Measurements from ENCODE around the gene NRXN2. TPM values are rescaled to one million over a fixed set of nuclear protein-coding genes. Genes with fewer than 3 reads are reported as not detected.
A peak's percentile ranks its signal among the peaks of the same experiment; 100 is the strongest.

Gene NRXN2
- total RNA-seq, 1 donor from 2014 or later: 2.2 TPM

GRCh38 chr11:64627371-64627770 is 95.6 kb downstream of the NRXN2 start:
- Histone ChIP-seq H4K20me1 (ENCODE audit: low read depth) (no peaks in the 10 kb centered on the region), H3K36me3 (no peaks in the 10 kb centered on the region), H3K27ac (no peak overlapping the region), H3K9ac (no peak overlapping the region), H3K4me1 (peaks cover 19% of the 10 kb centered on the region), H2AFZ (replicated peaks) (no peak overlapping the region), H3F3A (ENCODE audit: low read depth) (peaks cover 21% of the 10 kb centered on the region), H3K4me3 (no peak overlapping the region), H3K9me3 (ENCODE audit: low read depth) (no peaks in the 10 kb centered on the region), H3K27me3 (peaks cover 18% of the 10 kb centered on the region), H3K79me2 (ENCODE audit: low read depth) (no peaks in the 10 kb centered on the region), H3K4me2 (peak overlapping the region; percentile 28)
- TF ChIP-seq EZH2phosphoT487 (IDR thresholded peaks at IDR 0.05) (no peak), CTCF (IDR thresholded peaks at IDR 0.05) (no peak), EZH2 (IDR thresholded peaks at IDR 0.05) (no peak)
- Mint-ChIP-seq H3K36me3 (peaks cover 22% of the 10 kb centered on the region), H3K4me3 (no peak overlapping the region), H3K27me3 (ENCODE audit: insufficient read depth, low read depth) (peaks cover 9% of the 10 kb centered on the region), H3K4me1 (peaks cover 23% of the 10 kb centered on the region), H3K9me3 (no peaks in the 10 kb centered on the region), H3K27ac (no peak overlapping the region)
- no peak for DNase-seq (ENCODE audit: low spot score)

GRCh38 chr11:64626637-64627036 is 96.4 kb downstream of the NRXN2 start:
- no peaks in the 10 kb centered on the region for H3K36me3 ChIP-seq
- peaks cover 19% of the 10 kb centered on the region for H3K4me1 ChIP-seq

GRCh38 chr11:64624883-64625481 is 98.0 kb downstream of the NRXN2 start:
- H3F3A ChIP-seq (ENCODE audit: low read depth): peaks cover 21% of the 10 kb centered on the region
- Mint-ChIP-seq H3K27ac (no peak overlapping the region), H3K4me3 (no peak overlapping the region), H3K4me1 (peaks cover 42% of the 10 kb centered on the region), H3K36me3 (peaks cover 18% of the 10 kb centered on the region), H3K9me3 (no peaks in the 10 kb centered on the region), H3K27me3 (ENCODE audit: insufficient read depth, low read depth) (peaks cover 11% of the 10 kb centered on the region)
- H3K9ac ChIP-seq: no peak overlapping the region
- H4K20me1 ChIP-seq (ENCODE audit: low read depth): no peaks in the 10 kb centered on the region
- no peak overlapping the region for H3K4me3 ChIP-seq
- H3K4me1 ChIP-seq: peaks cover 30% of the 10 kb centered on the region
- no peak overlapping the region for H3K4me2 ChIP-seq
- H3K27ac ChIP-seq: no peak overlapping the region
- peaks cover 8% of the 10 kb centered on the region for H3K27me3 ChIP-seq
- DNase-seq (ENCODE audit: low spot score): no peak
- H3K9me3 ChIP-seq (ENCODE audit: low read depth): no peaks in the 10 kb centered on the region
- H3K36me3 ChIP-seq: no peaks in the 10 kb centered on the region
- no peak overlapping the region for H2AFZ ChIP-seq (replicated peaks)
- H3K79me2 ChIP-seq (ENCODE audit: low read depth): no peaks in the 10 kb centered on the region
- TF ChIP-seq EZH2phosphoT487 (IDR thresholded peaks at IDR 0.05) (no peak), CTCF (IDR thresholded peaks at IDR 0.05) (no peak), EZH2 (IDR thresholded peaks at IDR 0.05) (no peak)

More at GRCh38 chr11:64626637-64627036, 96.4 kb downstream of the NRXN2 start:
- peak; percentile 53 for DNase-seq (ENCODE audit: low spot score)
- peaks cover 21% of the 10 kb centered on the region for H3F3A ChIP-seq (ENCODE audit: low read depth)
- no peaks in the 10 kb centered on the region for H3K79me2 ChIP-seq (ENCODE audit: low read depth)
- H3K9me3 ChIP-seq (ENCODE audit: low read depth): no peaks in the 10 kb centered on the region
- no peak overlapping the region for H2AFZ ChIP-seq (replicated peaks)
- H3K36me3 Mint-ChIP-seq: peaks cover 20% of the 10 kb centered on the region
- TF ChIP-seq CTCF (IDR thresholded peaks at IDR 0.05) (no peak), EZH2phosphoT487 (IDR thresholded peaks at IDR 0.05) (no peak), EZH2 (IDR thresholded peaks at IDR 0.05) (no peak)
- no peaks in the 10 kb centered on the region for H3K9me3 Mint-ChIP-seq
- peak overlapping the region; percentile 15 for H3K27ac ChIP-seq
- no peak overlapping the region for H3K4me3 Mint-ChIP-seq
- H4K20me1 ChIP-seq (ENCODE audit: low read depth): no peaks in the 10 kb centered on the region
- H3K27me3 ChIP-seq: peaks cover 18% of the 10 kb centered on the region
- peak overlapping the region; percentile 28 for H3K4me2 ChIP-seq
- no peak overlapping the region for H3K4me3 ChIP-seq
- H3K4me1 Mint-ChIP-seq: peaks cover 26% of the 10 kb centered on the region
- H3K27me3 Mint-ChIP-seq (ENCODE audit: insufficient read depth, low read depth): peaks cover 11% of the 10 kb centered on the region
- no peak overlapping the region for H3K9ac ChIP-seq
- H3K27ac Mint-ChIP-seq: peak overlapping the region; percentile 68
